Smooth muscle cell of the coronary artery (primary cell): Measurements from ENCODE around the gene KRTAP6-2. TPM values are rescaled to one million over a fixed set of nuclear protein-coding genes. Genes with fewer than 3 reads are reported as not detected.

ENCODE experiments used
- total RNA-seq: library from RNA; depleted of rRNA; stranded (reverse); fragments of >200 nt; gene quantifications from 2 replicates; pipeline ENCODE4 v1.2.3, GENCODE V29; 2014; ENCODE audit warnings: low replicate concordance

Gene KRTAP6-2, protein sequence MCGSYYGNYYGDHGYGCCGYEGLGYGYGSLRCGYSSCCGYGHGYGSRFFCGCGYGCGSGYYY
- not detected in 2 replicates for total RNA-seq

DNA sequence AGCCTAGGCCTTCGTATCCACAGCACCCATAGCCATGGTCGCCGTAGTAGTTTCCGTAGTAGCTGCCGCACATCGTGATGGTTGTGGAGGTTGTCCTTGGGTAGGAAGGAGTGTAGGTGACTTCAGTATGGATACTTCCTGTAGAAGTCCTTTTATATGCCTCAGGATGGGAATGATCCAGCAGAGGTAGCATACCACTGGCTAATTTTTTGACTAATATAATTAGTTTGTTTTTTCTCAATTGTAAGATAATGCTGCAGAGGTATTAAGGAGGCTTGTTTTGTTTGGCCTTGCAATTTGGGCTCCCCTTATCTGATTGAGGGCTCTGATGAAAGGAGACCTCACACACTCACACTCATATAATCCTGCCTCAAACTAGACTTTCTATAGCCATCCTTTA, at the start of gene KRTAP6-2:
TSS of gene KRTAP6-2 (minus strand) at position 101 of the 400 bp plus-strand sequence. CDS start at position 73, 28 bp downstream.

DNA sequence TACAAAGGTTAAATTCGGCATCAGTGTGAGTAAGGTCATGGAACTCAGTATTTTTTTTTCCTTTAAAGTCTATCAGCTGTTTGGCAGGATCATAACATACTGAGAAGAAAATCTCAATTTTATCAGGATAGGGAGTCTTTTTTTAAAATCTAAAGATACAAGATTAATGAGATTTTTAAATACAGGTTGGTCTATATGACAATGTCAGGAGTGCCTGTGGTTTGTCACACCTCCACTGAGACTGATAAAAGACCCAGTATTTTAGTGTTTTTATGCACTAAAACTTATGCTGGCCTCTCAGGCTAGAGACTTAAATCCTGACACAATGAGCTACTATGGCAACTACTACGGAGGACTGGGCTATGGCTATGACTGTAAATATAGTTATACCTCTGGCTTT, 43.9 kb upstream of the KRTAP6-2 start, which contains the start of gene KRTAP20-3:
TSS of gene KRTAP20-3 (plus strand) at position 301 of the 400 bp plus-strand sequence.

DNA sequence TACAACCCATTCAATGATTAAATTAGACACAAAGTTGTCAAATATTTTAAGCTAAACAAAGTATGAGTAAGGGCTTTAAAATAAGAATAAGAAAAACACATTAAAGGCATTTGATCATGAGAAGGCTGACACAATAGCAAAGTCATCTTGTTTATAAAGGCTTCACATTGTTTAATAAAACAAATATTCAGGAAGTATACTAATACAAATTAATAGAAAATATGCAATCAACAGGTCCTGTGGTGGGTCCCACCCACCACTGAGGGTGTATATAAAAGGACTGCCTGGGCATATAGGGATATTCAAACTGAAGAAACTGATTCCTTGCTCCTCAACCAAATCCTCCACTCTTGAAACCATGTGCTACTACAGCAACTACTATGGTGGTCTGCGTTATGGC, 36.2 kb upstream of the KRTAP6-2 start, which contains the start of gene KRTAP20-2:
TSS of gene KRTAP20-2 (plus strand) at position 301 of the 400 bp plus-strand sequence. CDS start at position 359, 58 bp downstream.

DNA sequence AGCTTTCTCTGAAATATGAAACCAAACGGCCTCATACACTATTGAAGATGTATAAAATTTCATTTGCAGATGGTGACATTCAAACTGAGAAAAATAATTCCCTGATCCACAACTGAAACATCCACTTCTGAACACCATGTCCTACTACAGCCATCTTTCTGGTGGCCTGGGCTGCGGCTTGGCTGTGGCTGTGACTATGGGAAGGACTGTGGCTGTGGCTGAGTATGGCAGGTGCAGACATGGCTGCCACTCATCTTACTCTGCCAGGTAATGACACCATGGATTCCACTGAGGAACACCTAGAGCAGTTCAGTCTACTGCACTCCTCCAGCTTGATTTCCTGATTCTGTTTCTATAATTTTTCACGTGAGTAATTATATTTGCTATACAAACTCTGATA, 21.8 kb upstream of the KRTAP6-2 start, which contains the start of gene KRTAP20-4:
TSS of gene KRTAP20-4 (plus strand) at position 106 of the 400 bp plus-strand sequence.

DNA sequence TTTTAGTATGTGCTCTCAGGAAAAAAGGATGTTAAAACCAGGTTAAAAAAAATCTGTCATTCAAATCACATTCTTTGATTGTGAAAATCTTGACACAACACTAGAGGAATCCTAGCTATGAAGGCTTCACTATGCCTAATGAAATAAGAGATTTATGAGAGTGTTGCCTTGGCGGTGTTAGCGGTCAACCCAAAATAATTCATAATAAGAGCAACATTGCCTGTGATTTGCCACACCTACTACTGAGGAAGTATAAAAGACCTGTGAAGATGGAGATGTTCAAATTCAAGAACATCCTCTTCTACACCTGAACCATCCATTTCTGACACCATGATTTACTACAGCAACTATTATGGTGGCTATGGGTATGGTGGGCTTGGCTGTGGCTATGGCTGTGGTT, 17.4 kb upstream of the KRTAP6-2 start, which contains the start of gene KRTAP20-1:
TSS of gene KRTAP20-1 (plus strand) at position 301 of the 400 bp plus-strand sequence. CDS start at position 331, 30 bp downstream.

DNA sequence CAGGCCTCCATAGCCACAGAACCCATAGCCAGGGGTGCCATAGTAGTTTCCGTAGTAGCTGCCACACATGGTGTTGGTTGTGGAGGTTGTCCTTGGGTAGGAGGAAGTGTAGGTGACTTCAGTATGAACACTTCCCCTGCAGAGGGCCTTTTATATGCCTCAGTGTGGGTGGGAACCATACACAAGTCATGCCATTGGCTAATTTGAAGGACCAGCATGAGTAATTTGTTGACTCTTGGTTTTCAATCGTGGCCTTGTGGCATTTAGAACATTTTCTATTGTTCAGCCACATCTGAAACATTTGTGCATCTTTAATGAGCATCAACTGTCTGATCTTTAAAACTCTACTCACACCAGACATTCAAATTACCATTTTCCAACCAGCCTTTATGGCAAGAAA, 15.1 kb upstream of the KRTAP6-2 start, which contains the start of gene KRTAP6-1:
TSS of gene KRTAP6-1 (minus strand) at position 95 of the 400 bp plus-strand sequence. CDS start at position 69, 26 bp downstream.

DNA sequence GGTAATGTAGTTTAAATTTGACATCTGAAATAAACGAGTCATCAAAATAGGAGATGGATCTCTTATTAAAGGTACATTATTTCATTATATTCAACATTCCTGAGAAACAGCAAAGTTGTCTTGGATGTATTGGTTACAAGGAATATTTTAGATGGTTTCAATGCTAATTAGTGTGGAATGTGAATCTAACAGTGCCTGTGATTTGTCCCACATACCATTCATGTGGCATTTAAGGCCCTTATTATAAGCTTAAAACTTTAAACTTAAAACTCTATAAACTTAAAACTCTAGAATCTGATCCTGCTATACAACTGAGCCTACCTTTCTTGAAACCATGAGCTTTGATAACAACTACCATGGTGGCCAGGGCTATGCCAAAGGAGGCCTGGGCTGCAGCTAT, 2.1 kb upstream of the KRTAP6-2 start, which contains the start of gene KRTAP22-1:
TSS of gene KRTAP22-1 (plus strand) at position 301 of the 400 bp plus-strand sequence.

DNA sequence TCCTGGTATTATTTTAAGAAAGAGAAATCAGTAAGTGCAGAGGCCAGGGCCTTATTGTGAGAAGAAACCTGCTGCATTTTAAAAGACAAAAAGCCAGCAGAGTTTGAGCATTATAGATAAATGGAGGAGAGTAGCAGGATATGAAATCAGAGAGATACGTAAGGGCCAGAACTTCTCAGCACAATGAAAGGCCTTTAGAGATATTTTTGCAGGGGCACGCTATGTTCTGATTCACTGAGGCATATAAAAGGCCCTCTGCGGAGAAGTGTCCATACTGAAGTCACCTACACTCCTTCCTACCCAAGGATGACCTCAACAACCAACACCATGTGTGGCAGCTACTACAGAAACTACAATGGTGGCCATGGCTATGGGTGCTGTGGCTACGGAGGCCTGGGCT, 6.6 kb downstream of the KRTAP6-2 start, which contains the start of gene KRTAP6-3:
TSS of gene KRTAP6-3 (plus strand) at position 301 of the 400 bp plus-strand sequence. CDS start at position 307, 6 bp downstream.

DNA sequence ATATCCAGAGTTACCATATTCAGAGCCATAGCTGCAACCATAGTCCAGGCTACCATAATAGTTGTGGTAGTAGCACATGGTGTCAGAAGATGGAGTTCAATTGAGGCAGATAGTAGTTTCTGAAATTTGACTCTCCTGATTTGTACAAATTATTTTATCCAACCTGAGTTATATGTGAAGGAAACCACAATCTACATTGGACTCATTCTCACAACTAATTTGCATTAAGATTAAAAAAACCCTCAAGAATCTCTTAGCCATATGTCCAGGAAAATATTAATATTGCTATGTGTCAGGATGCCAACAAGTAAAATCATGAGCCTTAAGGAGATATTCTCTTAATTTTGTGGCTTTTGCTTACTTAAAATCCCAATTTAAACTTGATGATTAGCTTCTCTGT, 8.4 kb downstream of the KRTAP6-2 start, which contains the start of gene KRTAP22-2:
TSS of gene KRTAP22-2 (minus strand) at position 101 of the 400 bp plus-strand sequence.

DNA sequence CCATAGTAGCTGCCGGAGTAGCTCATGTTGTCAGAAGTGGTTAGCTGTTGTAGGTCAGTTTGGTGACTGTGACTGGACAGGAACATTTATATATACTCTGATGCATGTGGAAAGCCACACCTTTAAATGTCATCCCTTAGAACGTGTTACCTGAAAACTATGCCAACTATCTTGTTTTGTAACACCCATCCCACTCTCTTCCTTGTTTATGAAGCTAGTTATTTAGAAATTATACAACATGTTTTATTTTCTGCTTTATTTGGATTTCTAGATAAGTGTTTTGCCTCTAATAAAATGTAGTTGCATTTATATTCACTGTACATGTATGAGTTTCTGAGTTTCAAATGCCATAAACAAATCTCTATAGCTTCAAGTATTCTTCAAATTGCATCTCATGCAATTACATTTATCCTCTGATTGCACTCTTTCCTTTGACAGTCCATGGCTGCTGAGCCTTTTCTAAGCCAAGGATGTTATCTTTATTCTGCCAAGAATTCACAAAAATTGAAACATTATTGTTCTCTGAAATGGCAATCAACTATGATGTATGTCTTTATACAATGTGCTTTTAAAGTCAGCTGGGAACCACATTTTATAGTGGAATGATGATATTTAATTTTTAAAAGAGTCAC, 37.3 kb downstream of the KRTAP6-2 start, which contains the start of gene KRTAP19-7:
TSS of gene KRTAP19-7 (minus strand) at position 51 of the 632 bp plus-strand sequence. CDS start at position 26, 25 bp downstream.

Other genes starting within 250 kb of the KRTAP6-2 start
- gene KRTAP13-2, start 226.6 kb downstream of the KRTAP6-2 start, total RNA-seq, result not detected in 2 replicates
- gene KRTAP13-1, start 202.9 kb downstream of the KRTAP6-2 start, total RNA-seq, result not detected in 2 replicates
- gene KRTAP13-3, start 173.0 kb downstream of the KRTAP6-2 start, total RNA-seq, result not detected in 2 replicates
- not detected in 2 replicates for gene KRTAP13-4, start 168.7 kb downstream of the KRTAP6-2 start, total RNA-seq
- not detected in 2 replicates for gene KRTAP15-1, start 158.6 kb downstream of the KRTAP6-2 start, total RNA-seq
- not detected in 2 replicates for gene KRTAP19-1, start 118.5 kb downstream of the KRTAP6-2 start, total RNA-seq
- not detected in 2 replicates for gene KRTAP19-2, start 111.5 kb downstream of the KRTAP6-2 start, total RNA-seq
- gene KRTAP19-3, start 106.9 kb downstream of the KRTAP6-2 start, total RNA-seq, result not detected in 2 replicates
- gene KRTAP19-4, start 101.7 kb downstream of the KRTAP6-2 start, total RNA-seq, result not detected in 2 replicates
- gene KRTAP19-5, start 96.8 kb downstream of the KRTAP6-2 start, total RNA-seq, result not detected in 2 replicates
- not detected in 2 replicates for gene KRTAP19-6, start 57.0 kb downstream of the KRTAP6-2 start, total RNA-seq
- not detected in 2 replicates for gene KRTAP19-7, start 37.6 kb downstream of the KRTAP6-2 start, total RNA-seq
- not detected in 2 replicates for gene KRTAP22-2, start 8.5 kb downstream of the KRTAP6-2 start, total RNA-seq
- not detected in 2 replicates for gene KRTAP6-3, start 6.5 kb downstream of the KRTAP6-2 start, total RNA-seq
- gene KRTAP22-1, start 2.2 kb upstream of the KRTAP6-2 start, total RNA-seq, result not detected in 2 replicates
- not detected in 2 replicates for gene KRTAP6-1, start 15.0 kb upstream of the KRTAP6-2 start, total RNA-seq
- not detected in 2 replicates for gene KRTAP20-1, start 17.5 kb upstream of the KRTAP6-2 start, total RNA-seq
- not detected in 2 replicates for gene KRTAP20-4, start 21.7 kb upstream of the KRTAP6-2 start, total RNA-seq
- not detected in 2 replicates for gene KRTAP20-2, start 36.3 kb upstream of the KRTAP6-2 start, total RNA-seq
- not detected in 2 replicates for gene KRTAP20-3, start 44.0 kb upstream of the KRTAP6-2 start, total RNA-seq
- gene KRTAP21-3, start 119.9 kb upstream of the KRTAP6-2 start, total RNA-seq, result not detected in 2 replicates
- not detected in 2 replicates for gene KRTAP21-2, start 148.4 kb upstream of the KRTAP6-2 start, total RNA-seq
- gene KRTAP21-1, start 156.5 kb upstream of the KRTAP6-2 start, total RNA-seq, result not detected in 2 replicates
- gene KRTAP8-1, start 214.4 kb upstream of the KRTAP6-2 start, total RNA-seq, result not detected in 2 replicates
- gene KRTAP7-1, start 230.9 kb upstream of the KRTAP6-2 start, total RNA-seq, result not detected in 2 replicates